Keratinocyte (primary cell): ENCODE results near the gene PLAC1. TPM values are rescaled to one million over a fixed set of nuclear protein-coding genes. Genes with fewer than 3 reads are reported as not detected.

ENCODE experiments used
- DNase-seq: peaks from one replicate; pipeline ENCODE4 v3.0.0-alpha.2; 2011; ENCODE audit warnings: low read depth, missing footprints, low spot score
- FAIRE-seq: peaks from 2 replicates; lab custom pipeline; 2011; peaks lifted over from hg19 to GRCh38; lab: Jason Lieb, UNC
- H2AFZ ChIP-seq: 2 replicates; pipeline ENCODE4 v1.6.0; 2012; ENCODE audit warnings: low read length, control low read depth, inconsistent platforms; ENCODE audit not compliant: control insufficient read depth
- H3K27ac ChIP-seq: 2 replicates; pipeline ENCODE4 v1.5.1; 2011; ENCODE audit warnings: low read length; ENCODE audit not compliant: control insufficient read depth, insufficient read depth
- H3K27me3 ChIP-seq: 3 replicates; pipeline ENCODE4 v1.6.0; 2011; ENCODE audit warnings: low read length; ENCODE audit not compliant: control insufficient read depth, insufficient read depth; ENCODE audit errors: extremely low read depth
- H3K36me3 ChIP-seq, 2 experiments: 2 replicates in 1 of 2; 3 replicates in 1 of 2; pipeline ENCODE4 v1.5.1; 2011; ENCODE audit warnings: low read length in 2 of 2, mild to moderate bottlenecking in 1 of 2; ENCODE audit not compliant: control insufficient read depth in 2 of 2, insufficient read depth in 2 of 2; ENCODE audit errors: extremely low read depth in 1 of 2
- H3K4me1 ChIP-seq: 3 replicates; pipeline ENCODE4 v1.5.1; 2011; ENCODE audit warnings: low read length; ENCODE audit not compliant: control insufficient read depth, insufficient read depth; ENCODE audit errors: extremely low read depth
- H3K4me2 ChIP-seq: 3 replicates; pipeline ENCODE4 v1.6.0; 2011; ENCODE audit warnings: low read depth, low read length; ENCODE audit not compliant: control insufficient read depth, insufficient read depth; ENCODE audit errors: extremely low read depth
- H3K4me3 ChIP-seq, 3 experiments: fragments of 200-600 bp in 1 of 3; sonication (generic) in 1 of 3; 2 replicates in 2 of 3; 3 replicates in 1 of 3; pipeline ENCODE4 v1.5.1; 2011 to 2016; ENCODE audit warnings: low read length in 3 of 3, mild to moderate bottlenecking in 3 of 3, control low read depth in 2 of 3, inconsistent platforms in 1 of 3, low read depth in 1 of 3, mixed read lengths in 1 of 3, mixed run types in 1 of 3, moderate library complexity in 1 of 3; ENCODE audit not compliant: control insufficient read depth in 2 of 3, insufficient read depth in 2 of 3; ENCODE audit errors: extremely low read depth in 1 of 3
- H3K79me2 ChIP-seq: 2 replicates; pipeline ENCODE4 v1.6.0; 2012; ENCODE audit warnings: low read length; ENCODE audit not compliant: control insufficient read depth, insufficient read depth
- H3K9ac ChIP-seq: 3 replicates; pipeline ENCODE4 v1.6.0; 2011; ENCODE audit warnings: low read length; ENCODE audit not compliant: control insufficient read depth, insufficient read depth; ENCODE audit errors: extremely low read depth
- H3K9me1 ChIP-seq: 3 replicates; pipeline ENCODE4 v1.6.0; 2011; ENCODE audit warnings: low read length; ENCODE audit not compliant: control insufficient read depth, insufficient read depth; ENCODE audit errors: extremely low read depth
- H3K9me3 ChIP-seq: 2 replicates; pipeline ENCODE4 v1.5.1; 2012; ENCODE audit warnings: low read depth, low read length; ENCODE audit not compliant: control insufficient read depth
- H4K20me1 ChIP-seq: 3 replicates; pipeline ENCODE4 v1.6.0; 2011; ENCODE audit warnings: low read length; ENCODE audit not compliant: control insufficient read depth, insufficient read depth; ENCODE audit errors: extremely low read depth
- CTCF ChIP-seq, 3 experiments: IDR thresholded peaks in 1 of 3; conservative IDR thresholded peaks in 1 of 3; optimal IDR thresholded peaks in 1 of 3; 2 replicates in 2 of 3; 3 replicates in 1 of 3; pipeline versions ENCODE3 to v1.5.1; 2011; ENCODE audit warnings: low read length in 3 of 3, mild to moderate bottlenecking in 3 of 3, moderate library complexity in 2 of 3, control low read depth in 1 of 3, inconsistent platforms in 1 of 3; ENCODE audit not compliant: insufficient read depth in 2 of 3; ENCODE audit errors: extremely low read depth in 1 of 3
- EZH2 ChIP-seq: IDR thresholded peaks from one replicate; pipeline ENCODE4 v1.6.1; 2012; ENCODE audit warnings: inconsistent platforms, mild to moderate bottlenecking, low read length, moderate library complexity
- dilution Hi-C: fragments of 300-500 bp; cut with MboI; formaldehyde crosslinking; loops from one replicate; pipeline ENCODE4 v1.7.0; 2020; ENCODE audit warnings: low sequenced_read_pairs; ENCODE audit not compliant: extremely low pct_ligation_motif_present
- polyA plus RNA-seq, 5 experiments: library from polyadenylated mRNA; depleted of rRNA in 3 of 5; stranded (reverse) in 3 of 5; stranded (forward) in 1 of 5; unstranded in 1 of 5; fragments of >200 nt; gene quantifications; 1 replicate in 1 of 5; 2 replicates in 3 of 5; 3 replicates in 1 of 5; pipeline versions ENCODE4 v1.2.1 to v1.2.3, GENCODE V29; 2011 to 2012; ENCODE audit warnings: missing spikeins in 2 of 5, low read depth in 1 of 5, low replicate concordance in 1 of 5

Gene PLAC1
- polyA plus RNA-seq, 1 donor (not counting 4 experiments of a cell fraction or from before 2014, with no cell fraction given) = 8.5 TPM

GRCh38 chrX:134571796-134572195 lies 86.5 kb downstream of the PLAC1 start:
- Histone ChIP-seq H3K9me3 (no peaks in the 10 kb centered on the region), H3K4me1 (peaks cover 9% of the 10 kb centered on the region), H2AFZ (no peak overlapping the region), H3K79me2 (no peaks in the 10 kb centered on the region), H3K9ac (no peak overlapping the region), H3K36me3 (no peaks in the 10 kb centered on the region), H3K4me2 (no peak overlapping the region), H3K27me3 (no peaks in the 10 kb centered on the region), H3K27ac (no peak overlapping the region), H4K20me1 (no peaks in the 10 kb centered on the region), H3K4me3 (no peak overlapping the region), H3K9me1 (no peaks in the 10 kb centered on the region)
- TF ChIP-seq CTCF (optimal IDR thresholded peaks at IDR 0.05 in 1 of 3, IDR thresholded peaks at IDR 0.05 in 1 of 3, conservative IDR thresholded peaks at IDR 0.05 in 1 of 3; ENCODE audit: extremely low read depth in 1 of 3, insufficient read depth in 2 of 3, low read length in 3 of 3) (no peak), EZH2 (no peak)
- FAIRE-seq (no peak), DNase-seq (no peak)
- dilution Hi-C loops = no loop called here

- DNase-seq (no peak), FAIRE-seq (no peak)
- Histone ChIP-seq H3K36me3 (no peaks in the 10 kb centered on the region), H3K9me3 (no peaks in the 10 kb centered on the region), H3K4me1 (peaks cover 9% of the 10 kb centered on the region), H3K9me1 (no peaks in the 10 kb centered on the region), H3K9ac (no peak overlapping the region), H3K4me3 (no peak overlapping the region), H3K79me2 (no peaks in the 10 kb centered on the region), H3K27ac (no peak overlapping the region), H2AFZ (no peak overlapping the region), H3K27me3 (no peaks in the 10 kb centered on the region), H3K4me2 (no peak overlapping the region), H4K20me1 (no peaks in the 10 kb centered on the region)
- TF ChIP-seq CTCF (optimal IDR thresholded peaks at IDR 0.05 in 1 of 3, IDR thresholded peaks at IDR 0.05 in 1 of 3, conservative IDR thresholded peaks at IDR 0.05 in 1 of 3; ENCODE audit: extremely low read depth in 1 of 3, insufficient read depth in 2 of 3, low read length in 3 of 3) (no peak), EZH2 (no peak)
- dilution Hi-C loops = no loop called here
Observed at GRCh38 chrX:134570899-134571298, 87.4 kb downstream of the PLAC1 start.
